Testis (tissue), 3 donors: Measurements from ENCODE around the gene KIAA0513. TPM values are rescaled to one million over a fixed set of nuclear protein-coding genes. Genes with fewer than 3 reads are reported as not detected.

ENCODE experiments used
- DNase-seq: peaks from one replicate; pipeline ENCODE4 v3.0.0-alpha.2; 2019
- H3K27ac ChIP-seq, 2 donors: fragments of 200-600 bp; sonication (generic); one replicate each; pipeline ENCODE4 v1.5.1; 2019
- H3K27me3 ChIP-seq: fragments of 200-600 bp; sonication (generic); one replicate; pipeline ENCODE4 v1.5.1; 2019
- H3K36me3 ChIP-seq: fragments of 200-600 bp; sonication (generic); one replicate; pipeline ENCODE4 v1.5.1; 2017; ENCODE audit warnings: low read depth; ENCODE audit errors: missing control alignments
- H3K4me1 ChIP-seq: fragments of 200-600 bp; sonication (generic); one replicate; pipeline ENCODE4 v1.5.1; 2019
- H3K4me3 ChIP-seq, 2 donors: fragments of 200-600 bp; sonication (generic); one replicate each; pipeline ENCODE4 v1.5.1; 2017 to 2019
- H3K9me3 ChIP-seq: fragments of 200-600 bp; sonication (generic); one replicate; pipeline ENCODE4 v1.5.1; 2017
- POLR2A ChIP-seq: fragments of 450-650 bp; IDR thresholded peaks from one replicate; pipeline ENCODE4 v1.6.1; 2017; ENCODE audit warnings: antibody characterized with exemption, mild to moderate bottlenecking, moderate library complexity
- WGBS, 2 donors: methylation state at CpG; one replicate each; pipeline ENCODE4 v1.1.5; 2018; 5-methylcytosine and 5-hydroxymethylcytosine counted together
- intact Hi-C: fragments of 100-400 bp; cut with DNase I; formaldehyde crosslinking; loops from one replicate; pipeline ENCODE4 v1.15.1; 2023; ENCODE audit warnings: low total_unique reads
- polyA plus RNA-seq: library from polyadenylated mRNA; stranded (reverse); fragments of 350-450 nt; fragmentation: Illumina TruSeq; extraction: RNeasy Lipid Tissue Mini Kit (QIAGEN cat#74804); gene quantifications from one replicate; pipeline ENCODE4 v1.2.3, GENCODE V29; 2014; ENCODE audit warnings: low read depth, low replicate concordance; ENCODE audit not compliant: insufficient read depth
- total RNA-seq, 2 donors: library from RNA; depleted of rRNA; stranded (reverse); fragments of >200 nt; gene quantifications; one replicate each; pipeline ENCODE4 v1.2.3, GENCODE V29; 2016
- TF ChIP-seq, protein P1 (sequence below), 3 experiments: fragments of 450-650 bp in 2 of 3; fragments of 200-600 bp in 1 of 3; sonication (generic) in 1 of 3; IDR thresholded peaks; one replicate each; pipeline ENCODE4 v1.5.1; 2016 to 2019; ENCODE audit warnings: antibody characterized with exemption in 3 of 3, mild to moderate bottlenecking in 2 of 3, moderate library complexity in 1 of 3

Gene KIAA0513
- total and polyA plus RNA-seq, 3 donors from 2014 or later = 9.8 to 18.7 (median 18.4) TPM

DNA sequence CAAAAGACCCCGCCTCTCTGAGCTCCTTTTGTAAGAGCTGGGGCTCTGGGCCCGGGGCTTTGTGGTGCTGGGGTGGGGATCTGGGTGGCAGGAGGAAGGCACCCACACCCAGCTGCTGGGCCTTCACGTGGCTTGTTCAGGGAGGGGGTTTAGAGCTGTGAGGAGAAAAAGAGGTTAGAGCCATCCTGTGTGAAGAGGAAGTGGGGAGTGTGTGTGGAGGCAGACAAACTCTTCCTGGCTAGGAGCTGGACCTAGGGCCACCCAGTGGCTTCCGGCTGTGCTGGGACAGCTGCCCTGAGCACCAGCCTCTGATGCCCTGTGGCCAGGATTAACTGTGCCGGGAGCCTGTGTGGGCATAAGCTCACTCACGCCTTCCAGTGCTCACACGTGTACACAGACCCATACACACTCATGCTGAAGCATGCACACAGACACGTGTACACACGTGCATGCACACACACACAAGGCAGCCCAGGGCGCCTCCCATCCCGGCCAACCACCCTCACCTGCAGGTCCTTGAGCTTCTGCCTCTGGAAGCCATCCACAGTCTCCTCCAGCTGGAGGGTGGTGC, 77.3 kb downstream of the KIAA0513 start:
- 74 to 80% methylated on average over 9 to 11 of the region's 11 CpGs for WGBS, 2 donors

DNA sequence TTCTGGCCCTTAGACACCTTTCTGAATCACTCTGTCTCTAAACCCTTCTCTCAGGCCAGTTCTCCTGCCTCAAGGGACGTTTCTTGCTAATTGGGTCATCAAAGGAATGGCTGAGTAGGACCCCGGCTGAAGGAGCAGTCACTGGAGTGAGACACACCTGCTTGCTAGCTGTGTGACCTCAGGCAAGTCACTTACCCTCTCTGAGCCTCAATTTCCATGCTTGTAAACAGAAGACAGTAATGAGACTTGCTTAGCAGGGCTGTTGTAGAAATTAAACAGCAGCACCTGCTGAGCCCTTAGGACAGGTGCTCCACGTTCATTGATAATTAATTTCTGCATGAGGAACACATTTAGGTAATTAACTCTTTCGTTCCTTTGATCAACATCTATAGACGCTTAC, 77.9 kb downstream of the KIAA0513 start:
- TF ChIP-seq, protein P1, sequence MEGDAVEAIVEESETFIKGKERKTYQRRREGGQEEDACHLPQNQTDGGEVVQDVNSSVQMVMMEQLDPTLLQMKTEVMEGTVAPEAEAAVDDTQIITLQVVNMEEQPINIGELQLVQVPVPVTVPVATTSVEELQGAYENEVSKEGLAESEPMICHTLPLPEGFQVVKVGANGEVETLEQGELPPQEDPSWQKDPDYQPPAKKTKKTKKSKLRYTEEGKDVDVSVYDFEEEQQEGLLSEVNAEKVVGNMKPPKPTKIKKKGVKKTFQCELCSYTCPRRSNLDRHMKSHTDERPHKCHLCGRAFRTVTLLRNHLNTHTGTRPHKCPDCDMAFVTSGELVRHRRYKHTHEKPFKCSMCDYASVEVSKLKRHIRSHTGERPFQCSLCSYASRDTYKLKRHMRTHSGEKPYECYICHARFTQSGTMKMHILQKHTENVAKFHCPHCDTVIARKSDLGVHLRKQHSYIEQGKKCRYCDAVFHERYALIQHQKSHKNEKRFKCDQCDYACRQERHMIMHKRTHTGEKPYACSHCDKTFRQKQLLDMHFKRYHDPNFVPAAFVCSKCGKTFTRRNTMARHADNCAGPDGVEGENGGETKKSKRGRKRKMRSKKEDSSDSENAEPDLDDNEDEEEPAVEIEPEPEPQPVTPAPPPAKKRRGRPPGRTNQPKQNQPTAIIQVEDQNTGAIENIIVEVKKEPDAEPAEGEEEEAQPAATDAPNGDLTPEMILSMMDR (IDR thresholded peaks at IDR 0.05) = no peak
- no peak for TF ChIP-seq POLR2A
- DNase-seq = no peak
- Histone ChIP-seq H3K27ac (no peak overlapping the region), H3K4me1 (no peaks in the 10 kb centered on the region), H3K36me3 (no peaks in the 10 kb centered on the region), H3K27me3 (no peaks in the 10 kb centered on the region), H3K9me3 (no peaks in the 10 kb centered on the region), H3K4me3 (no peak overlapping the region)
- WGBS, 2 donors = 82 to 91% methylated on average over 4 to 5 of the region's 5 CpGs
- intact Hi-C loops = no loop called here

More for the DNA sequence above, 77.3 kb downstream of the KIAA0513 start:
- intact Hi-C loops = no loop called here
- no peaks in the 10 kb centered on the region for H3K36me3 ChIP-seq
- no peaks in the 10 kb centered on the region for H3K9me3 ChIP-seq
- no peaks in the 10 kb centered on the region for H3K27me3 ChIP-seq
- no peak for DNase-seq
- H3K27ac ChIP-seq = no peak overlapping the region
- no peak for TF ChIP-seq POLR2A
- TF ChIP-seq, protein P1 (IDR thresholded peaks at IDR 0.05) = no peak
- no peak overlapping the region for H3K4me3 ChIP-seq
- no peaks in the 10 kb centered on the region for H3K4me1 ChIP-seq

DNA sequence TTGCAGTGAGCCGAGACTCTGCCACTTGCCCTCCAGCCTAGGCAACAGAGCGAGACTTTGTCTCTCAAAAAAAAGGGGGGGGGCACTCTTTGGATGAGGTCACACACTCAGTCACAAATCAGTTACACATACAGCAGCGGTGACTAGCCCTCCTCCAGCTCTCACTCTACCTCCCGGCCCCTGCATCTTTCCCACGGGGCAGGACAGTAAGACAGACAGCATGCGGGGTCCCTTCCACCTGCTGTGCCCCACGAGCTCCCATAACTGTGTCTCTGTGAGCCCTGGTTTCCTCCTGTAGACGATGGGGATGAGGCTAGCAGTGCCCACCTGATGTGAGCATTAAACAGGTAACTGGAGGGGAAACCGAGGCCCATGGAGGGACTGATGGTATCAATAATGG, 79.5 kb downstream of the KIAA0513 start:
- DNase-seq = no peak
- Histone ChIP-seq H3K4me3 (no peak overlapping the region), H3K27ac (no peak overlapping the region), H3K4me1 (no peaks in the 10 kb centered on the region), H3K27me3 (no peaks in the 10 kb centered on the region), H3K9me3 (no peaks in the 10 kb centered on the region), H3K36me3 (no peaks in the 10 kb centered on the region)
- no peak for TF ChIP-seq POLR2A
- TF ChIP-seq, protein P1 (IDR thresholded peaks at IDR 0.05) = no peak
- intact Hi-C loops = no loop called here
- WGBS, 2 donors = 83 to 87% methylated on average over 9 of the region's 9 CpGs

DNA sequence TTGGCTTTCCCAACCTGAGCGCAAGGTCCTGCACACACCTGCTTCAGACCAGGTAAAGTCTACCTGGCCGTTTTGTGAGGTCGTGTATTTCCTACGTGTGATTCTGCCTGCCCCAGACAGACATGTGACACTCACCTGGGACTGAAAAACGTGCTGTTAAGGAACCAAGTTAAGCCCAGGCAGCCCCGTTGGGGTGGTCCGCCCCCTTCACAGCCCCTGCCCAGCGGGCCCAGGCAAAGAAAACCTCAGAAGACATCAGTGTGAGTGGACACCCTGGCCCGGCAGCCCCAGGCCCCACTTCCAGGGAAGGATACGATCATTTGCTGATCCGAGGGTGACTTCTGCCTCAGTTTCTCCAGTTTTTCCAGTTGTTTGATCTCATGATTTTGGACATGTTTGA, 79.9 kb downstream of the KIAA0513 start:
- no peak overlapping the region for H3K4me3 ChIP-seq
- 89% methylated on average over 11 of the region's 11 CpGs for WGBS, 2 donors
- H3K4me1 ChIP-seq = no peaks in the 10 kb centered on the region
- H3K9me3 ChIP-seq = no peaks in the 10 kb centered on the region
- TF ChIP-seq POLR2A = no peak
- TF ChIP-seq, protein P1 (IDR thresholded peaks at IDR 0.05) = no peak
- intact Hi-C loops = no loop called here
- no peak for DNase-seq
- H3K27me3 ChIP-seq = no peaks in the 10 kb centered on the region
- H3K27ac ChIP-seq = no peak overlapping the region
- H3K36me3 ChIP-seq = no peaks in the 10 kb centered on the region

DNA sequence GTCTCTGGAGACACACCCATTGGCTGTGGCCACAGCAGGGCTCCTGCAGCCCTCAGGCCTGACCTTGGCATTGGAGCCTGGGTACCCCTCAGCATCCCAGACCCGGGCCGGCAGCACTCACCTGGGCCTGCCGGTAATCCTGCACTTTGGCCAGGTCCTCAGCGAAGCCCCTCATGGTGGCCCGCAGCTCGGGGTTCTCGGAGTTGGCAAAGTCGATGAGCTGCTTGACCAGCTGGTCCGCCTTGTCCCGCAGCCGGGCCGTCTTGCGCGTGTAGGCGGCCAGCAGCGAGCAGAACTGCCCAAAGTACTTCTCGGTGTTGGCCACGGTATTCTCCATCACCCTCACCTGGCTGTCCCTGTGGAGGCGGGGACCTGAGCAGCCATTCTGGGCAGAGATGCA, 82.5 kb downstream of the KIAA0513 start:
- no peaks in the 10 kb centered on the region for H3K4me1 ChIP-seq
- H3K27ac ChIP-seq = no peak overlapping the region
- H3K27me3 ChIP-seq = no peaks in the 10 kb centered on the region
- H3K36me3 ChIP-seq = no peaks in the 10 kb centered on the region
- DNase-seq = no peak
- no peaks in the 10 kb centered on the region for H3K9me3 ChIP-seq
- H3K4me3 ChIP-seq = no peak overlapping the region
- intact Hi-C loops = no loop called here
- TF ChIP-seq, protein P1 (IDR thresholded peaks at IDR 0.05) = no peak
- TF ChIP-seq POLR2A = no peak
- WGBS, 2 donors = 95 to 100% methylated on average over 9 to 19 of the region's 19 CpGs
